ENCODE measurements around the gene HDAC9.

GRCh38 chr7:18495412-18496340, at the start of gene HDAC9:
- TF ChIP-seq CTCF (IDR thresholded peaks at IDR 0.05): no peak
- TF ChIP-seq POLR2A (IDR thresholded peaks at IDR 0.05): peak in 1 of 2 donors; percentile 52
